ENCODE results near the gene NPPA. TPM values are rescaled to one million over a fixed set of nuclear protein-coding genes. Genes with fewer than 3 reads are reported as not detected.

NPPA gene
- total and polyA plus RNA-seq, 12 donors, result 0.17 to 2.7 TPM; not detected in 10

- no peaks in the 10 kb centered on the region for H3K36me3 ChIP-seq (replicated peaks in 1 of 2)
- H3K9me3 ChIP-seq (replicated peaks in 1 of 3), result no peaks in the 10 kb centered on the region
- no peak overlapping the region for H3K4me3 ChIP-seq
- H3K27ac ChIP-seq, result peak overlapping the region in 1 of 5 donors; percentile 34
- DNase-seq, result no peak
- H3K27me3 ChIP-seq, result no peaks in the 10 kb centered on the region
- peaks cover 4 to 7% of the 10 kb centered on the region in 2 donors for H3K4me1 ChIP-seq (replicated peaks in 1 of 2)
- TF ChIP-seq POLR2A (IDR thresholded peaks at IDR 0.05), result no peak
- no peak for TF ChIP-seq CTCF (IDR thresholded peaks at IDR 0.05)
- intact Hi-C loops (cut with DNase I), result no loop called here
- WGBS, 4 donors, result 64 to 88% (median 71%) methylated on average over 6 to 12 of the region's 12 CpGs
These were observed 32.6 kb upstream of the NPPA start for GRCh38 chr1:11880181-11880575.

- 79 to 81% (median 80%) methylated on average over 14 to 28 of the region's 28 CpGs for WGBS, 4 donors
- Histone ChIP-seq H3K4me1 (replicated peaks in 1 of 2) (peaks cover 4 to 7% of the 10 kb centered on the region in 2 donors), H3K27ac (no peak overlapping the region), H3K36me3 (replicated peaks in 1 of 2) (no peaks in the 10 kb centered on the region), H3K9me3 (replicated peaks in 1 of 3) (no peaks in the 10 kb centered on the region), H3K27me3 (no peaks in the 10 kb centered on the region), H3K4me3 (no peak overlapping the region)
- intact Hi-C loops (cut with DNase I), result no loop called here
- no peak for DNase-seq
- TF ChIP-seq POLR2A (IDR thresholded peaks at IDR 0.05), result no peak
- TF ChIP-seq CTCF (IDR thresholded peaks at IDR 0.05), result no peak
These were observed 32.0 kb upstream of the NPPA start for GRCh38 chr1:11879311-11880180.

- no peaks in the 10 kb centered on the region for H3K27me3 ChIP-seq
- WGBS, 4 donors, result 72 to 77% (median 75%) methylated on average over 2 to 6 of the region's 6 CpGs; no CpG with 5 or more reads in 1 of the 4 donors
- H3K9me3 ChIP-seq (replicated peaks in 1 of 3), result no peaks in the 10 kb centered on the region
- peaks cover 4 to 7% of the 10 kb centered on the region in 2 donors for H3K4me1 ChIP-seq (replicated peaks in 1 of 2)
- TF ChIP-seq POLR2A (IDR thresholded peaks at IDR 0.05) (no peak), CTCF (IDR thresholded peaks at IDR 0.05) (no peak)
- no peak overlapping the region for H3K27ac ChIP-seq
- intact Hi-C loops (cut with DNase I), result no loop called here
- no peak for DNase-seq
- H3K36me3 ChIP-seq (replicated peaks in 1 of 2), result no peaks in the 10 kb centered on the region
- H3K4me3 ChIP-seq, result no peak overlapping the region
These were observed 31.3 kb upstream of the NPPA start for GRCh38 chr1:11878891-11879190.

- 83 to 87% (median 84%) methylated on average over 6 to 31 of the region's 31 CpGs; no CpG with 5 or more reads in 1 of the 4 donors for WGBS, 4 donors
These were observed 30.7 kb upstream of the NPPA start for GRCh38 chr1:11878081-11878890.

More at GRCh38 chr1:11878081-11878890, 30.7 kb upstream of the NPPA start:
- DNase-seq, result no peak
- Histone ChIP-seq H3K4me1 (replicated peaks in 1 of 2) (peaks cover 4 to 7% of the 10 kb centered on the region in 2 donors), H3K9me3 (replicated peaks in 1 of 3) (no peaks in the 10 kb centered on the region), H3K27ac (no peak overlapping the region), H3K27me3 (no peaks in the 10 kb centered on the region), H3K4me3 (no peak overlapping the region), H3K36me3 (replicated peaks in 1 of 2) (no peaks in the 10 kb centered on the region)
- TF ChIP-seq CTCF (IDR thresholded peaks at IDR 0.05), result no peak
- TF ChIP-seq POLR2A (IDR thresholded peaks at IDR 0.05), result no peak
- intact Hi-C loops (cut with DNase I), result no loop called here

All from adrenal gland (tissue), 12 donors.